ENCODE measurements around the gene GSK3B. TPM values are rescaled to one million over a fixed set of nuclear protein-coding genes. Genes with fewer than 3 reads are reported as not detected.

Gene GSK3B
- total RNA-seq, 2 donors from 2014 or later: 42.2 to 45.2 TPM

- Mint-ChIP-seq H3K4me1 (peaks cover 2% of the 10 kb centered on the region), H3K27me3 (no peaks in the 10 kb centered on the region), H3K4me3 (no peak overlapping the region), H3K36me3 (ENCODE audit: low read depth) (no peaks in the 10 kb centered on the region), H3K27ac (no peak overlapping the region)
- ATAC-seq: no peak
- H3K9me3 ChIP-seq (ENCODE audit: control insufficient read depth, low read length, poor library complexity, severe bottlenecking): no peaks in the 10 kb centered on the region
- DNase-seq: no peak
Measured at GRCh38 chr3:120113128-120114116, 19.2 kb upstream of the GSK3B start.

GRCh38 chr3:120111898-120112297 is 17.7 kb upstream of the GSK3B start:
- DNase-seq: no peak
- Mint-ChIP-seq H3K27ac (no peak overlapping the region), H3K4me3 (no peak overlapping the region), H3K36me3 (ENCODE audit: low read depth) (no peaks in the 10 kb centered on the region), H3K4me1 (peaks cover 2% of the 10 kb centered on the region), H3K27me3 (no peaks in the 10 kb centered on the region)
- H3K9me3 ChIP-seq (ENCODE audit: control insufficient read depth, low read length, poor library complexity, severe bottlenecking): no peaks in the 10 kb centered on the region
- no peak for ATAC-seq

GRCh38 chr3:120103276-120103675 is 9.0 kb upstream of the GSK3B start:
- H3K4me1 Mint-ChIP-seq: peaks cover 2% of the 10 kb centered on the region
- no peak overlapping the region for H3K4me3 Mint-ChIP-seq

GRCh38 chr3:120102674-120103073 is 8.4 kb upstream of the GSK3B start:
- DNase-seq (no peak), ATAC-seq (no peak)
- H3K9me3 ChIP-seq (ENCODE audit: control insufficient read depth, low read length, poor library complexity, severe bottlenecking): no peaks in the 10 kb centered on the region
- no peak overlapping the region for H3K27ac Mint-ChIP-seq
- peaks cover 2% of the 10 kb centered on the region for H3K4me1 Mint-ChIP-seq
- no peak overlapping the region for H3K4me3 Mint-ChIP-seq
- peaks cover 6% of the 10 kb centered on the region for H3K36me3 Mint-ChIP-seq (ENCODE audit: low read depth)
- H3K27me3 Mint-ChIP-seq: no peaks in the 10 kb centered on the region

More at GRCh38 chr3:120103276-120103675, 9.0 kb upstream of the GSK3B start:
- no peak overlapping the region for H3K27ac Mint-ChIP-seq
- H3K36me3 Mint-ChIP-seq (ENCODE audit: low read depth): peaks cover 6% of the 10 kb centered on the region
- DNase-seq (no peak), ATAC-seq (no peak)
- no peaks in the 10 kb centered on the region for H3K9me3 ChIP-seq (ENCODE audit: control insufficient read depth, low read length, poor library complexity, severe bottlenecking)
- H3K27me3 Mint-ChIP-seq: no peaks in the 10 kb centered on the region

- DNase-seq (no peak), ATAC-seq (no peak)
- Mint-ChIP-seq H3K27me3 (no peaks in the 10 kb centered on the region), H3K27ac (no peak overlapping the region), H3K4me3 (no peak overlapping the region), H3K36me3 (ENCODE audit: low read depth) (peaks cover 6% of the 10 kb centered on the region), H3K4me1 (peaks cover 4% of the 10 kb centered on the region)
- no peaks in the 10 kb centered on the region for H3K9me3 ChIP-seq (ENCODE audit: control insufficient read depth, low read length, poor library complexity, severe bottlenecking)
Measured at GRCh38 chr3:120102232-120102631, 8.0 kb upstream of the GSK3B start.

GRCh38 chr3:120101624-120102023 is 7.4 kb upstream of the GSK3B start:
- peak overlapping the region; percentile 47 for H3K27ac Mint-ChIP-seq
- no peak for ATAC-seq
- H3K36me3 Mint-ChIP-seq (ENCODE audit: low read depth): peaks cover 6% of the 10 kb centered on the region
- no peaks in the 10 kb centered on the region for H3K27me3 Mint-ChIP-seq
- H3K4me3 Mint-ChIP-seq: no peak overlapping the region
- H3K4me1 Mint-ChIP-seq: peaks cover 5% of the 10 kb centered on the region
- no peaks in the 10 kb centered on the region for H3K9me3 ChIP-seq (ENCODE audit: control insufficient read depth, low read length, poor library complexity, severe bottlenecking)
- DNase-seq: no peak

GRCh38 chr3:120100711-120101110 is 6.5 kb upstream of the GSK3B start:
- Mint-ChIP-seq H3K27me3 (no peaks in the 10 kb centered on the region), H3K27ac (peak overlapping the region; percentile 47), H3K4me3 (no peak overlapping the region), H3K4me1 (peaks cover 12% of the 10 kb centered on the region), H3K36me3 (ENCODE audit: low read depth) (peaks cover 6% of the 10 kb centered on the region)
- H3K9me3 ChIP-seq (ENCODE audit: control insufficient read depth, low read length, poor library complexity, severe bottlenecking): no peaks in the 10 kb centered on the region
- ATAC-seq: no peak
- DNase-seq: no peak

GRCh38 chr3:120098710-120099109 is 4.5 kb upstream of the GSK3B start:
- H3K9me3 ChIP-seq (ENCODE audit: control insufficient read depth, low read length, poor library complexity, severe bottlenecking): no peaks in the 10 kb centered on the region
- no peaks in the 10 kb centered on the region for H3K27me3 Mint-ChIP-seq
- no peak overlapping the region for H3K27ac Mint-ChIP-seq
- ATAC-seq (no peak), DNase-seq (no peak)
- peaks cover 15% of the 10 kb centered on the region for H3K4me1 Mint-ChIP-seq
- H3K4me3 Mint-ChIP-seq: no peak overlapping the region
- H3K36me3 Mint-ChIP-seq (ENCODE audit: low read depth): peaks cover 7% of the 10 kb centered on the region

DNA sequence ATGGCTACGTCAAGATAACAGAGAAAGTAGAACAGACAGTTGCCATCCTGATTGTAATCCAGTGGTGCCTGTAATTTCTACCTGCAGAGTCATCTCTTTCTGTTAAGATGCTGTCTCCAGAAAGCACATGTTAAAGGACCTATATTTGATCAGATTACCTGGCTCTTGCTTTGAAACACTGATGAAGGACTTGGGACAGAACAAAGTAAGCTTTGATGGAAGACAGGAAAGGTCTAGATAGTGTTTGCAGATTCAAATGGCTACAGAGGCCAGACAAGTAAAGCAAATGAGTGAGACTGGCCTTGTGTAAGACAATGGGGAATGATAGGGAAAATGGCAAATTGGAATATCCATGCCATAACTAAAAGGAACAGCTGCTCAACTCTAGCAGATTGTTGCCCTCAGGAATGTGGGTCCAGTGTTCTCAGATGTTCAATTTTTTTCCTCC is 1.8 kb upstream of the GSK3B start:
- Mint-ChIP-seq H3K4me3 (no peak overlapping the region), H3K36me3 (ENCODE audit: low read depth) (peaks cover 7% of the 10 kb centered on the region), H3K27me3 (no peaks in the 10 kb centered on the region), H3K27ac (no peak overlapping the region), H3K4me1 (peaks cover 15% of the 10 kb centered on the region)
- no peaks in the 10 kb centered on the region for H3K9me3 ChIP-seq (ENCODE audit: control insufficient read depth, low read length, poor library complexity, severe bottlenecking)
- ATAC-seq (no peak), DNase-seq (no peak)

- Mint-ChIP-seq H3K27me3 (no peaks in the 10 kb centered on the region), H3K4me3 (no peak overlapping the region), H3K27ac (no peak overlapping the region), H3K4me1 (peaks cover 15% of the 10 kb centered on the region), H3K36me3 (ENCODE audit: low read depth) (peaks cover 7% of the 10 kb centered on the region)
- DNase-seq (peak; percentile 66 to 78 (median 74)), ATAC-seq (peak; percentile 27)
- no peaks in the 10 kb centered on the region for H3K9me3 ChIP-seq (ENCODE audit: control insufficient read depth, low read length, poor library complexity, severe bottlenecking)
Measured at GRCh38 chr3:120095226-120095978, 1.2 kb upstream of the GSK3B start.

DNA sequence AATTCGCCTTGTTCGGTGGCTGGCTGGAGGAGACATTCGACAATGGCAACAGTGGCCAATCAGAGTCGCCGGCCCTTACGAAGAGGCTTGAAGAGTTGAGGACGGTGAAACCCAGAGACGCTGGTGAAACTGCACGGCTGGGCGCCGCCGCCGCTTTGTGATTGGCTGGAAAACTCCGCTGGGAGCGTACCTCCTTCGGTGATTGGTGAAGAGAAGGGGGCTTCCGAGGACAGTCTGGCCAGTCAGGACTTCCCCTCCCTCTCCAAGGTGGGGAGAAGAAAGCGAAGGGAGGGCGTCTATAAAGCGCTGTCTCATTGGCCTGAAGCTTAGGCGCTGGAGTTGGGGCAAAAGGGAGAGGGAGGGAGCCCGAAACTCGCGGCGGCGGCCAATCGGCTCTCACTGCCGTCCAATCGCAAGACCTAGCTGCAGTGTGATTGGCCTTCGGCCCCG is 554 bp upstream of the GSK3B start:
- Mint-ChIP-seq H3K4me3 (no peak overlapping the region), H3K27ac (no peak overlapping the region), H3K36me3 (ENCODE audit: low read depth) (peaks cover 7% of the 10 kb centered on the region), H3K4me1 (peaks cover 13% of the 10 kb centered on the region), H3K27me3 (no peaks in the 10 kb centered on the region)
- ATAC-seq (peak; percentile 73), DNase-seq (peak; percentile 88 to 97 (median 89))
- H3K9me3 ChIP-seq (ENCODE audit: control insufficient read depth, low read length, poor library complexity, severe bottlenecking): no peaks in the 10 kb centered on the region

DNA sequence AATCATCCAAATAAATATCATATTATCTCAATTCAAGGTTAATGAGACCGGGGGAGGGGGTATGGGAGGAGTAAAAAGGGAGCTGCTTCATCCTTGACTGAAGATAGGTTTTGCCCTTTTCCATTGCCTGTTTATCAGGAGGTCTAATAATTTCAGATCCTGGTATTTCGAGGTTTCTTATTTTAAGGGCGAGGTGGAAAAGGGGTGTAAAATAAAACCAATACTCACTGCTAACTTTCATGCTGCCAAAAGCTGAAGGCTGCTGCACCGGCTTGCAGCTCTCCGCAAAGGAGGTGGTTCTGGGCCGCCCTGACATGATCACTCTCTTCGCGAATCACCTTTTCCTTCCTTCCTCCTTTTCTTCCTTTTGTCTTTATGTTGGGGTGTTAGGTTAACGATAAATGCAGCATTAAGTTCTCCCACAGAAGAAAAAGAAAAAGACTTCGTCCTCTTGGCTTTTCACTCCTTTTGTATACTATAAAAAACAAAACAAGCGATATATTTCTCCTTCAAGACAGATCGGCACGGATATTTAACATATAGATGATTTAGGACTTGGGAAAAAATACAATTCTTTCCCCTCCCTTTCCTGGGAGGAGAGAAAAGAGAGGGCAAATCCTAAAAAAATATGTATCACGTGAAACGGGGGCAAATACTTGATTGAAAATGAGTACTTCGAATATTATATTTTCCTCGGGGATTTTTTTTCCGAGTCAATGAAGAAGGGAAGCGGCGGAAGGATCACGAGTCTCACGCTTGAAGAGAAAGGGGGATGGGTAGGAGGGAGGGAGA is 932 bp downstream of the GSK3B start:
- Mint-ChIP-seq H3K27me3 (no peaks in the 10 kb centered on the region), H3K36me3 (ENCODE audit: low read depth) (peaks cover 2% of the 10 kb centered on the region), H3K27ac (no peak overlapping the region), H3K4me3 (no peak overlapping the region), H3K4me1 (peaks cover 22% of the 10 kb centered on the region)
- ATAC-seq (no peak), DNase-seq (peak in 1 of 3 donors; percentile 13)
- no peaks in the 10 kb centered on the region for H3K9me3 ChIP-seq (ENCODE audit: control insufficient read depth, low read length, poor library complexity, severe bottlenecking)
